Measurements from ENCODE around the gene LCORL. TPM values are rescaled to one million over a fixed set of nuclear protein-coding genes. Genes with fewer than 3 reads are reported as not detected.

Gene LCORL
- total RNA-seq, 3 donors from 2014 or later (not counting 1 experiment from before 2014, with no cell fraction given): 19.9 to 28.4 (median 26.4) TPM

DNA sequence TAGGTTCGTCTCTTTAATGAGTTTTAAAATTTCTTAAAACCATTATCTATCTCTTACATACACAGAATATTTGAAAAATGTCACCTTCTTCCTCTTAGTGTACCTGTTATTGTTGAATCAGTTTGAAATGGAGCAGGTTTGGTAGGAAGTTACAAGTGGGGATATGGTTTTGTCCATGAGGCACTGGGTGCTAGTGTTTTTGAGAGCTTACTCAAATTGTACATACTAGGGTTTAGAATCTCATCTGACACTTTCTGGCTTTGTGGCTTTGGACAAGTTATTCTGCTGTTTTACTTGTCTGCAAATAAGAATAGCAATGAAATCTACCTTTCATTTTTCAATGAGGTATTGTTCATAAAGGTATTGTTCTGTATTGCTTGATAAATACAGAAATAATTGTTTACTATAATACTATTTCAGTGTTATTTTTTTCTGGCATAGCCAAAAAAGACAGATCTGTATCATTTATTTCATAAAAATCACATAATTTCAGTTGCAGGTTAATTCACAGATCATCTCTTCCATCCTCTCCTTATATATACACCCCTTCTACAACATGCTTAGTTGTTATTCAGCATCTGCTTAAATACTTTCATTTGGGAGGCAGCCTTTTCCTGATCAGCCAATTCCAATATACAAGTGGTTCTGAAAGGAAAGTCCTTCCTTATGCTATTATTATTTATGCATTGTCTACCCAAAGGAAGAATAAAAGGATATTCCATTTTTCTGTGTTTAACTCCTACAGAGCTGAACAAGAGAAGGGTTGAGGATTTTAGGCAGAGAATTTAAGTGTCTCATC is 197.5 kb downstream of the LCORL start:
- H3K27me3 Mint-ChIP-seq (ENCODE audit: low read depth in 2 of 2): no peaks in the 10 kb centered on the region
- H3K4me3 Mint-ChIP-seq: no peak overlapping the region
- Histone ChIP-seq H3K4me1 (ENCODE audit: control insufficient read depth, insufficient read depth, low read length) (no peaks in the 10 kb centered on the region), H3K27ac (ENCODE audit: low read length) (no peak overlapping the region), H3K27me3 (ENCODE audit: control insufficient read depth, insufficient read depth, low read length) (no peaks in the 10 kb centered on the region), H3K9me3 (ENCODE audit: control insufficient read depth, insufficient read depth, low read length) (no peaks in the 10 kb centered on the region), H3K36me3 (ENCODE audit: control insufficient read depth, insufficient read depth, low read length) (no peaks in the 10 kb centered on the region), H3K4me3 (ENCODE audit: low read length) (no peak overlapping the region)
- no CpG with 5 or more reads among the region's 1 CpG for WGBS (ENCODE audit: insufficient coverage)
- intact Hi-C loops (cut with micrococcal nuclease): no loop called here
- no peak for TF ChIP-seq CTCF (IDR thresholded peaks at IDR 0.05)
- no peaks in the 10 kb centered on the region for H3K36me3 Mint-ChIP-seq
- peak overlapping the region in 1 of 2 donors; percentile 9 for H3K27ac Mint-ChIP-seq
- H3K4me1 Mint-ChIP-seq: peaks cover 9 to 10% of the 10 kb centered on the region in 2 donors
- DNase-seq (no peak), ATAC-seq (no peak)
- no peaks in the 10 kb centered on the region for H3K9me3 Mint-ChIP-seq

DNA sequence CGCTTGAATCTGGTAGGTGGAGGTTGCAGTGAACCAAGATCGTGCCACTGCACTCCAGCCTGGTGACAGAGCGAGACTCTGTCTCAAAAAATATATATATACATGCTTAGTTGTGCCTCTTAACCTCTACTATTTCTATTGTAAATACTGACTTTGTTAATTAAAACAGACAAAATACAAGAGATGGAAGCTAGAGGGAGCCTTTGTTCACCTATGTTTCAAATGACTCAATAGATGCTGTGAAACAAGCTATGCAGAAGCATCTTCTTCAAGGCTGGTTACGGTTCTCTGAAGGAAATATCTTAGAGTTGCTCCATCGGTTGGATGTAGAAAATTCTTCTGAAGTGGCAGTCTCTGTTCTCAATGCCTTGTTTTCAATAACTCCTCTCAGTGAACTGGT is 204.5 kb downstream of the LCORL start:
- peak; percentile 39 for TF ChIP-seq CTCF (IDR thresholded peaks at IDR 0.05)
- no peak overlapping the region for H3K4me3 ChIP-seq (ENCODE audit: low read length)

GRCh38 chr4:17816142-17816541 is 205.4 kb downstream of the LCORL start:
- Histone ChIP-seq H3K4me1 (ENCODE audit: control insufficient read depth, insufficient read depth, low read length) (peaks cover 4% of the 10 kb centered on the region), H3K9me3 (ENCODE audit: control insufficient read depth, insufficient read depth, low read length) (no peaks in the 10 kb centered on the region), H3K36me3 (ENCODE audit: control insufficient read depth, insufficient read depth, low read length) (no peaks in the 10 kb centered on the region), H3K27ac (ENCODE audit: low read length) (no peak overlapping the region), H3K27me3 (ENCODE audit: control insufficient read depth, insufficient read depth, low read length) (no peaks in the 10 kb centered on the region), H3K4me3 (ENCODE audit: low read length) (no peak overlapping the region)
- TF ChIP-seq CTCF (IDR thresholded peaks at IDR 0.05): no peak
- DNase-seq (no peak), ATAC-seq (no peak)
- intact Hi-C loops (cut with micrococcal nuclease): no loop called here
- H3K36me3 Mint-ChIP-seq: no peaks in the 10 kb centered on the region
- no peaks in the 10 kb centered on the region for H3K27me3 Mint-ChIP-seq (ENCODE audit: low read depth in 2 of 2)
- H3K9me3 Mint-ChIP-seq: no peaks in the 10 kb centered on the region
- no peak overlapping the region for H3K4me3 Mint-ChIP-seq
- H3K27ac Mint-ChIP-seq: no peak overlapping the region
- 99% methylated on average over 12 of the region's 12 CpGs for WGBS (ENCODE audit: insufficient coverage)
- H3K4me1 Mint-ChIP-seq: peaks cover 6 to 9% of the 10 kb centered on the region in 2 donors

More for the DNA sequence above, 204.5 kb downstream of the LCORL start:
- Mint-ChIP-seq H3K36me3 (no peaks in the 10 kb centered on the region), H3K27ac (no peak overlapping the region), H3K4me3 (no peak overlapping the region), H3K9me3 (no peaks in the 10 kb centered on the region), H3K4me1 (no peaks in the 10 kb centered on the region), H3K27me3 (ENCODE audit: low read depth in 2 of 2) (no peaks in the 10 kb centered on the region)
- Histone ChIP-seq H3K9me3 (ENCODE audit: control insufficient read depth, insufficient read depth, low read length) (no peaks in the 10 kb centered on the region), H3K36me3 (ENCODE audit: control insufficient read depth, insufficient read depth, low read length) (no peaks in the 10 kb centered on the region), H3K27ac (ENCODE audit: low read length) (no peak overlapping the region), H3K27me3 (ENCODE audit: control insufficient read depth, insufficient read depth, low read length) (no peaks in the 10 kb centered on the region), H3K4me1 (ENCODE audit: control insufficient read depth, insufficient read depth, low read length) (no peaks in the 10 kb centered on the region)
- peak; percentile 73 to 83 (median 79) for ATAC-seq
- DNase-seq: peak in 1 of 2 donors; percentile 69
- WGBS (ENCODE audit: insufficient coverage): 54% methylated on average over 3 of the region's 5 CpGs
- intact Hi-C loops (cut with micrococcal nuclease): loop anchor here (1.0 kb wide), 1 partner anchor 776 kb away; no protein-coding TSS in a partner anchor
